HCT116 (cell line): Measurements from ENCODE around the gene MMD2. TPM values are rescaled to one million over a fixed set of nuclear protein-coding genes. Genes with fewer than 3 reads are reported as not detected.

Experiments
- ATAC-seq: fragments of 200-7000 bp; cut with Tn5 transposase; 2 replicates; pipeline ENCODE4 v1.9.1; 2020; ENCODE audit warnings: mild to moderate bottlenecking, moderate library complexity
- BruUV-seq: library from RNA; stranded (reverse); fragments of 400-500 nt; replicated peaks from 2 replicates; lab custom pipeline; 2021; lab: Mats Ljungman, UMichigan
- CTCF ChIA-PET: fragments of 300-600 bp; sonication (Branson Sonifier 250); formaldehyde crosslinking; loops from one replicate; lab custom pipeline; 2021; ENCODE audit warnings: antibody characterized with exemption; lab: Charles Lee
- POLR2A ChIA-PET: fragments of 300-600, 350-600 bp; sonication (Branson Sonifier 250); formaldehyde crosslinking; loops from one replicate; lab custom pipeline; 2021; ENCODE audit warnings: antibody characterized with exemption; lab: Charles Lee
- RAD21 ChIA-PET, 2 experiments: fragments of 300-600 bp; sonication (Branson Sonifier 250); formaldehyde crosslinking; loops; one replicate each; lab custom pipeline; 2023; ENCODE audit warnings: low total read pairs in 2 of 2; ENCODE audit not compliant: uncharacterized antibody in 2 of 2, unreplicated experiment in 2 of 2, low non-redundant PET in 1 of 2; lab: Charles Lee
- DNase-seq: peaks from one replicate; pipeline ENCODE4 v3.0.0-alpha.2; 2010; ENCODE audit warnings: low read depth, low spot score
- H2AFZ ChIP-seq: fragments of 200-600 bp; shearing (Covaris generic), sonication (generic); 2 replicates; pipeline ENCODE4 v1.6.1; 2017; ENCODE audit warnings: low read depth, mixed run types, mixed read lengths, antibody characterized with exemption, low read length; ENCODE audit not compliant: poor library complexity, severe bottlenecking
- H3K27ac ChIP-seq: 2 replicates; pipeline ENCODE4 v1.5.1; 2012; ENCODE audit warnings: low read depth, low read length
- H3K27me3 ChIP-seq: fragments of 200-600 bp; sonication (generic); 2 replicates; pipeline ENCODE4 v1.6.1; 2016; ENCODE audit warnings: mixed run types, low read length, mixed read lengths; ENCODE audit not compliant: insufficient read depth
- H3K36me3 ChIP-seq, 2 experiments: fragments of 200-500 bp in 1 of 2; fragments of 200-600 bp in 1 of 2; sonication (Bioruptor generic) in 1 of 2; sonication (generic) in 1 of 2; 2 replicates each; pipeline versions ENCODE4 v1.5.1 to v1.6.1; 2014 to 2016; ENCODE audit warnings: low read length in 2 of 2, inconsistent platforms in 1 of 2, mixed read lengths in 1 of 2, mixed run types in 1 of 2; ENCODE audit not compliant: insufficient read depth in 2 of 2, control insufficient read depth in 1 of 2
- H3K4me1 ChIP-seq, 2 experiments: fragments of 200-600 bp in 1 of 2; sonication (generic) in 1 of 2; 2 replicates each; pipeline versions ENCODE4 v1.5.1 to v1.6.1; 2012 to 2017; ENCODE audit warnings: low read length in 2 of 2, inconsistent platforms in 1 of 2, mild to moderate bottlenecking in 1 of 2, mixed read lengths in 1 of 2, mixed run types in 1 of 2, moderate library complexity in 1 of 2; ENCODE audit not compliant: insufficient read depth in 2 of 2, control insufficient read depth in 1 of 2
- H3K4me2 ChIP-seq: fragments of 200-600 bp; sonication (generic); 2 replicates; pipeline ENCODE4 v1.6.1; 2017; ENCODE audit warnings: mixed run types, low read length, mixed read lengths
- H3K4me3 ChIP-seq, 2 experiments: fragments of 200-600 bp in 1 of 2; sonication (generic) in 1 of 2; replicated peaks in 1 of 2; 2 replicates each; pipeline ENCODE4 v1.5.1; 2011 to 2016; ENCODE audit warnings: low read length in 2 of 2, control low read depth in 1 of 2, low read depth in 1 of 2, mild to moderate bottlenecking in 1 of 2, mixed read lengths in 1 of 2, mixed run types in 1 of 2
- H3K79me2 ChIP-seq: fragments of 200-600 bp; sonication (generic); 2 replicates; pipeline ENCODE4 v1.6.1; 2017; ENCODE audit warnings: mild to moderate bottlenecking, mixed run types, low read length, moderate library complexity, mixed read lengths; ENCODE audit not compliant: insufficient read depth
- H3K9ac ChIP-seq: fragments of 200-600 bp; sonication (generic); 2 replicates; pipeline ENCODE4 v1.6.1; 2016; ENCODE audit warnings: low read length, mixed read lengths
- H3K9me2 ChIP-seq: fragments of 200-600 bp; sonication (generic), shearing (Covaris generic); 2 replicates; pipeline ENCODE4 v1.6.1; 2017; ENCODE audit warnings: mixed run types, mild to moderate bottlenecking, moderate library complexity; ENCODE audit not compliant: insufficient read depth
- H3K9me3 ChIP-seq, 2 experiments: fragments of 200-500 bp in 1 of 2; fragments of 200-600 bp in 1 of 2; sonication (Bioruptor generic) in 1 of 2; sonication (generic) in 1 of 2; 2 replicates each; pipeline ENCODE4 v1.6.1; 2014 to 2017; ENCODE audit warnings: low read length in 2 of 2, mixed read lengths in 2 of 2, inconsistent platforms in 1 of 2, low read depth in 1 of 2, mild to moderate bottlenecking in 1 of 2, mixed run types in 1 of 2, moderate library complexity in 1 of 2; ENCODE audit not compliant: control insufficient read depth in 1 of 2, insufficient read depth in 1 of 2
- H4K20me1 ChIP-seq: fragments of 200-600 bp; sonication (generic), shearing (Covaris generic); 2 replicates; pipeline ENCODE4 v1.6.1; 2017; ENCODE audit warnings: mixed run types, mild to moderate bottlenecking, moderate library complexity; ENCODE audit not compliant: insufficient read depth
- CBX3 ChIP-seq: IDR thresholded peaks from 2 replicates; pipeline ENCODE4 v1.6.1; 2012; ENCODE audit warnings: low read depth
- ELF1 ChIP-seq: IDR thresholded peaks from 2 replicates; pipeline ENCODE4 v1.6.1; 2012; ENCODE audit warnings: low read depth, borderline replicate concordance
- EZH2 ChIP-seq: fragments of 200-600 bp; sonication (generic); IDR thresholded peaks from 2 replicates; pipeline ENCODE4 v1.6.1; 2017; ENCODE audit warnings: antibody characterized with exemption, mixed run types
- EZH2phosphoT487 ChIP-seq: fragments of 200-600 bp; IDR thresholded peaks from 2 replicates; pipeline ENCODE4 v1.6.1; 2018; ENCODE audit warnings: antibody characterized with exemption, borderline replicate concordance
- FOSL1 ChIP-seq: IDR thresholded peaks from 2 replicates; pipeline ENCODE4 v1.6.1; 2012; ENCODE audit warnings: low read depth
- JUND ChIP-seq: IDR thresholded peaks from 2 replicates; pipeline ENCODE4 v1.6.1; 2012
- SIN3A ChIP-seq: IDR thresholded peaks from 2 replicates; pipeline ENCODE4 v1.6.1; 2012; ENCODE audit warnings: low read depth
- SRF ChIP-seq: IDR thresholded peaks from 2 replicates; pipeline ENCODE4 v1.6.1; 2012; ENCODE audit warnings: low read depth
- TCF7L2 ChIP-seq: IDR thresholded peaks from 2 replicates; pipeline ENCODE4 v1.7.0; 2011; ENCODE audit warnings: borderline replicate concordance, inconsistent platforms; ENCODE audit not compliant: insufficient read depth, insufficient read length; ENCODE audit errors: extremely low read depth
- ZFX ChIP-seq: fragments of 450-650 bp; IDR thresholded peaks from 2 replicates; pipeline ENCODE4 v1.6.1; 2017
- ZNF274 ChIP-seq: fragments of 200-500 bp; sonication (Bioruptor generic); IDR thresholded peaks from 2 replicates; pipeline ENCODE4 v1.6.1; 2014; ENCODE audit warnings: mild to moderate bottlenecking, low read depth, low read length, inconsistent platforms
- intact Hi-C: fragments of 100-400 bp; cut with micrococcal nuclease; formaldehyde crosslinking; loops from 2 replicates; pipeline ENCODE4 v1.10.0; 2022
- total RNA-seq: library from RNA; stranded (reverse); gene quantifications from one replicate; pipeline ENCODE4 v1.2.1, GENCODE V29; 2021; ENCODE audit not compliant: unreplicated experiment
- TF ChIP-seq, protein P1 (sequence below): IDR thresholded peaks from 2 replicates; pipeline ENCODE4 v1.6.1; 2012; ENCODE audit warnings: low read depth
- TF ChIP-seq, protein P2 (sequence below): IDR thresholded peaks from 2 replicates; pipeline ENCODE4 v1.6.1; 2011; ENCODE audit warnings: mild to moderate bottlenecking, low read length, moderate library complexity; ENCODE audit not compliant: insufficient replicate concordance; ENCODE audit errors: extremely low read depth
- TF ChIP-seq, protein P3 (sequence below): IDR thresholded peaks from 2 replicates; pipeline ENCODE4 v1.6.1; 2012

MMD2 gene
- total RNA-seq, 1 experiment from 2014 or later, result not detected

DNA sequence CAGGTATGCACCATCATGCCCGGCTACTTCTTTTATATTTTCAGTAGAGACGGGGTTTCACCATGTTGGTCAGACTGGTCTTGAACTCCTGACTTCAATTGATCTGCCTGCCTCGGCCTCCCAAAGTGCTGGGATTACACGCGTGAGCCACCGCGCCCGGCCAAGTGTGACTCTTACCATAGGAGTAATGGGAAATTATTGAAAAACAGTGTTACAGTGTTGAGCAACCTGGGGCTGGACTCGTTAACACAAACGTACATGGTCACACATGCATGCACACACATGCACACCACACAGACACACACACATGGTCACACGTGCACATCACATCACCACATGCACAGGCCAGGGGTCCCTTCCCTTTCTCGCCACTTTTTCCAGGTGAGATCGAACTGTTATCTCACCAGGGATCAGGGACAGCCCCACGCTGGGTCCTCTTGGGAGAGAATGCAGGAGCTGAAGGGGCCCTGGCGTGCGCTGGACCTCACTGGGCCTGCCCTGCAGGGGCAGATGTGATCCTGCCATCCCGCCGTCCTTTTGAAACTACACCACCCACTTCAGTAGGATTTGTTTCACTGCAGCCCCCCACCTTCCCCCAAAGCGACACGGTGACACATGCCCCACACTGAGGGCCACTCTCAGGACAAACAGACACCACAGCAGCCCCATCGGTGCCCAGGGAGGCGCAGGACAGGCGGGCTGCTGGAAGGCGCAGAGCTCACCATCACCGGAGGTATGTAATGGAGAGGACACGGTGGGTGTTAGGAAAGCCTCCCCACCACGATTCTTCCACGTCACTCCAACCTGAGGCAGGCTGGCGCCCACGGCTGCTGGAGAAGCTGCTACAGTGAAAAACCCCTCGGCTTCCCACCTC lies 85.7 kb downstream of the MMD2 start (continued):
- TF ChIP-seq, protein P1, sequence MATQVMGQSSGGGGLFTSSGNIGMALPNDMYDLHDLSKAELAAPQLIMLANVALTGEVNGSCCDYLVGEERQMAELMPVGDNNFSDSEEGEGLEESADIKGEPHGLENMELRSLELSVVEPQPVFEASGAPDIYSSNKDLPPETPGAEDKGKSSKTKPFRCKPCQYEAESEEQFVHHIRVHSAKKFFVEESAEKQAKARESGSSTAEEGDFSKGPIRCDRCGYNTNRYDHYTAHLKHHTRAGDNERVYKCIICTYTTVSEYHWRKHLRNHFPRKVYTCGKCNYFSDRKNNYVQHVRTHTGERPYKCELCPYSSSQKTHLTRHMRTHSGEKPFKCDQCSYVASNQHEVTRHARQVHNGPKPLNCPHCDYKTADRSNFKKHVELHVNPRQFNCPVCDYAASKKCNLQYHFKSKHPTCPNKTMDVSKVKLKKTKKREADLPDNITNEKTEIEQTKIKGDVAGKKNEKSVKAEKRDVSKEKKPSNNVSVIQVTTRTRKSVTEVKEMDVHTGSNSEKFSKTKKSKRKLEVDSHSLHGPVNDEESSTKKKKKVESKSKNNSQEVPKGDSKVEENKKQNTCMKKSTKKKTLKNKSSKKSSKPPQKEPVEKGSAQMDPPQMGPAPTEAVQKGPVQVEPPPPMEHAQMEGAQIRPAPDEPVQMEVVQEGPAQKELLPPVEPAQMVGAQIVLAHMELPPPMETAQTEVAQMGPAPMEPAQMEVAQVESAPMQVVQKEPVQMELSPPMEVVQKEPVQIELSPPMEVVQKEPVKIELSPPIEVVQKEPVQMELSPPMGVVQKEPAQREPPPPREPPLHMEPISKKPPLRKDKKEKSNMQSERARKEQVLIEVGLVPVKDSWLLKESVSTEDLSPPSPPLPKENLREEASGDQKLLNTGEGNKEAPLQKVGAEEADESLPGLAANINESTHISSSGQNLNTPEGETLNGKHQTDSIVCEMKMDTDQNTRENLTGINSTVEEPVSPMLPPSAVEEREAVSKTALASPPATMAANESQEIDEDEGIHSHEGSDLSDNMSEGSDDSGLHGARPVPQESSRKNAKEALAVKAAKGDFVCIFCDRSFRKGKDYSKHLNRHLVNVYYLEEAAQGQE, result no peak

DNA sequence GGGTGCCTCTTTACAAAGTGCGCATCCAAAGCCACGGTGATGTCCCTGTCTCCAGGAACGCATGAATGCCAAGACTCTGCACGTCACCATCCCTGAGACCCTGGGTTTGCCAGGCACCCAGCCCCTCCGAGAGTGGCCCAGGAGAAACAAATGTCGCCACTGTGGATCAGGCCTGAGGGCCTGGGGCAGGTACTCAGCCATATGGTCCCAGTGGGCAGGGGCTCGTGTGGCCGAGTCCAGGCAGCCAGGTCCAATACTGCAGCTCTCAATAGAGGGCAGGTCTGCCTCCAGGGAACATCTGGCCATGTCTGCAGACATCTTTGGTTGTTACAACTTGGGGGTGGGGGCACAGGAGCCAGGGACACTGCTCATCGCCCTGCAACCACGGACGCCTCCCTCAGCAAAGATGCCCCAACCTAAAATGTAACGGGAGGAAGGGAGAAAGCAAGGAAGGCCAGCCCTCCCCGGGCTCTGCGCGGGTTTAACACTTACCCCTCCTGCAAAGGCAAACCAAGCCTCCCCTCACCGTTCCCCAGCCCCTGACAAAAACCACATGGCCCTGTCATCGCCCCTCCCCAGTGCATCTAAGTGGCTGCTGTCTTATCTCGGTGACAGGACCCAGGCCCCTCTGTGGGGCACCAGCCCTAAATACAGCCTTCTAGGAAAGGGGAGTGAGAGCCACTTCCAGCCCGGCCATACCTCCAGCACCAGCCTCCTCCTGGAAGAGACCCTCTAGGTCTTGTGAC lies 86.9 kb downstream of the MMD2 start:
- Histone ChIP-seq H3K9ac (no peak overlapping the region), H3K36me3 (no peaks in the 10 kb centered on the region), H3K9me2 (no peaks in the 10 kb centered on the region), H2AFZ (no peak overlapping the region), H3K79me2 (no peaks in the 10 kb centered on the region; the same call in 1 of the 2 replicates), H3K9me3 (no peaks in the 10 kb centered on the region), H4K20me1 (no peaks in the 10 kb centered on the region), H3K4me1 (no peaks in the 10 kb centered on the region), H3K27ac (no peak overlapping the region), H3K27me3 (no peaks in the 10 kb centered on the region), H3K4me3 (no peak overlapping the region), H3K4me2 (no peak overlapping the region)
- ATAC-seq, result no peak
- ChIA-PET RAD21 (no interaction called here), CTCF (no interaction called here), POLR2A (no interaction called here)
- DNase-seq, result no peak
- TF ChIP-seq ZFX (no peak), EZH2 (no peak), SIN3A (no peak), ELF1 (no peak), JUND (no peak), FOSL1 (no peak), SRF (no peak), TCF7L2 (no peak), ZNF274 (no peak), CBX3 (no peak), EZH2phosphoT487 (no peak)
- TF ChIP-seq, protein P2, sequence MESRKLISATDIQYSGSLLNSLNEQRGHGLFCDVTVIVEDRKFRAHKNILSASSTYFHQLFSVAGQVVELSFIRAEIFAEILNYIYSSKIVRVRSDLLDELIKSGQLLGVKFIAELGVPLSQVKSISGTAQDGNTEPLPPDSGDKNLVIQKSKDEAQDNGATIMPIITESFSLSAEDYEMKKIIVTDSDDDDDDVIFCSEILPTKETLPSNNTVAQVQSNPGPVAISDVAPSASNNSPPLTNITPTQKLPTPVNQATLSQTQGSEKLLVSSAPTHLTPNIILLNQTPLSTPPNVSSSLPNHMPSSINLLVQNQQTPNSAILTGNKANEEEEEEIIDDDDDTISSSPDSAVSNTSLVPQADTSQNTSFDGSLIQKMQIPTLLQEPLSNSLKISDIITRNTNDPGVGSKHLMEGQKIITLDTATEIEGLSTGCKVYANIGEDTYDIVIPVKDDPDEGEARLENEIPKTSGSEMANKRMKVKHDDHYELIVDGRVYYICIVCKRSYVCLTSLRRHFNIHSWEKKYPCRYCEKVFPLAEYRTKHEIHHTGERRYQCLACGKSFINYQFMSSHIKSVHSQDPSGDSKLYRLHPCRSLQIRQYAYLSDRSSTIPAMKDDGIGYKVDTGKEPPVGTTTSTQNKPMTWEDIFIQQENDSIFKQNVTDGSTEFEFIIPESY, result no peak
- TF ChIP-seq, protein P3, sequence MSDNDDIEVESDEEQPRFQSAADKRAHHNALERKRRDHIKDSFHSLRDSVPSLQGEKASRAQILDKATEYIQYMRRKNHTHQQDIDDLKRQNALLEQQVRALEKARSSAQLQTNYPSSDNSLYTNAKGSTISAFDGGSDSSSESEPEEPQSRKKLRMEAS, result no peak
- BruUV-seq, result no TSS peak
- intact Hi-C loops, result no loop called here
